NCI-H446 treated with DMSO at 0.1 percent for 48 hours (cell line): Measurements from ENCODE around the gene SLC35D3.
"Not testable (repeated sequence)": the region's sequence is repeated elsewhere in the genome, so short reads cannot be mapped to it uniquely, and the experiment has no call there.

Experiments used
- DNase-seq: peaks from one replicate; lab custom pipeline; 2025; lab: John Stamatoyannopoulos, UW

Gene SLC35D3, protein sequence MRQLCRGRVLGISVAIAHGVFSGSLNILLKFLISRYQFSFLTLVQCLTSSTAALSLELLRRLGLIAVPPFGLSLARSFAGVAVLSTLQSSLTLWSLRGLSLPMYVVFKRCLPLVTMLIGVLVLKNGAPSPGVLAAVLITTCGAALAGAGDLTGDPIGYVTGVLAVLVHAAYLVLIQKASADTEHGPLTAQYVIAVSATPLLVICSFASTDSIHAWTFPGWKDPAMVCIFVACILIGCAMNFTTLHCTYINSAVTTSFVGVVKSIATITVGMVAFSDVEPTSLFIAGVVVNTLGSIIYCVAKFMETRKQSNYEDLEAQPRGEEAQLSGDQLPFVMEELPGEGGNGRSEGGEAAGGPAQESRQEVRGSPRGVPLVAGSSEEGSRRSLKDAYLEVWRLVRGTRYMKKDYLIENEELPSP

GRCh38 chr6:136921936-136922684 is at the start of gene SLC35D3:
Gene SLC35D3 (plus strand): TSS chr6:136922301. CDS start chr6:136922429, 128 bp downstream.
- DNase-seq: no peak

DNA sequence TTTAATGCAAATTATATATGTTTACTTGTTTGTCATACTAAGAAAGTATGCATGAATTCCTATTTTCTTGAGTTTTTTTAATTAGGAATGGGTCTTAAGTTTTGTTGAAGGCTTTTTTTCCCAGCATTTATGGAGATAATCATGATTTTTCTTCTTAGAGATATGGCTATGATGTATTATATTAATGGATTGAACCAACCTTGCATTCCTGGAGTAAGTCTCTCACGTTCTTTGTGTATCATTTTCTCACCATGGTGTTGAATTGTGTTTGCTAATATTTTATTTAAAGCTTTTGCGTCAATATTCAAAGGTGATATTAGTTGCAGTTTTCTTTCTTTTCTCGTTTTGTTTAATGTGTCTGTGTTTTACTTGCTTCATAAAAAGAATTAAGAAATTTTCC is 48.4 kb upstream of the SLC35D3 start:
- no peak for DNase-seq

GRCh38 chr6:136876469-136876868 is 45.6 kb upstream of the SLC35D3 start:
- DNase-seq: not testable (repeated sequence)

- DNase-seq: no peak
Measured at GRCh38 chr6:136880748-136881460, 41.2 kb upstream of the SLC35D3 start.

- DNase-seq: no peak
Measured at GRCh38 chr6:136886091-136886490, 36.0 kb upstream of the SLC35D3 start.

DNA sequence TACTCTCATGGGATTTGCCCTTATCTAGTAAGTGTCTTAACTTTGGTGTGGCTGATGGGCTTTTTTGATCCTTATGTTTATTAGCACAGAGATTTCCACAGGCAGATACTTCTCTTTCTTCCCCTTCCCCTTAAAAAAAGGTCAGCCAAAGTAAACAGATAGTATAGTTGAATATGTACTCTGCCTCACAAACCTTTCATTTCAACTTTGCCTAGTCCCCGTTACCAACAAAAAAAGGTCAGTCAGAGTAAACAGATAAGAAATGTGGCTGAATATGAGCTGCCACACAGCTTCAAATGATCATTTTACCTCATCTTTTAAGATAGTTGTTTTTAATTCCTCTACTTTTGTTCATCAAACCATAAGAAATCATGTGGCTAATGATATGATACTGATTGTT is 34.1 kb upstream of the SLC35D3 start:
- DNase-seq: no peak

DNA sequence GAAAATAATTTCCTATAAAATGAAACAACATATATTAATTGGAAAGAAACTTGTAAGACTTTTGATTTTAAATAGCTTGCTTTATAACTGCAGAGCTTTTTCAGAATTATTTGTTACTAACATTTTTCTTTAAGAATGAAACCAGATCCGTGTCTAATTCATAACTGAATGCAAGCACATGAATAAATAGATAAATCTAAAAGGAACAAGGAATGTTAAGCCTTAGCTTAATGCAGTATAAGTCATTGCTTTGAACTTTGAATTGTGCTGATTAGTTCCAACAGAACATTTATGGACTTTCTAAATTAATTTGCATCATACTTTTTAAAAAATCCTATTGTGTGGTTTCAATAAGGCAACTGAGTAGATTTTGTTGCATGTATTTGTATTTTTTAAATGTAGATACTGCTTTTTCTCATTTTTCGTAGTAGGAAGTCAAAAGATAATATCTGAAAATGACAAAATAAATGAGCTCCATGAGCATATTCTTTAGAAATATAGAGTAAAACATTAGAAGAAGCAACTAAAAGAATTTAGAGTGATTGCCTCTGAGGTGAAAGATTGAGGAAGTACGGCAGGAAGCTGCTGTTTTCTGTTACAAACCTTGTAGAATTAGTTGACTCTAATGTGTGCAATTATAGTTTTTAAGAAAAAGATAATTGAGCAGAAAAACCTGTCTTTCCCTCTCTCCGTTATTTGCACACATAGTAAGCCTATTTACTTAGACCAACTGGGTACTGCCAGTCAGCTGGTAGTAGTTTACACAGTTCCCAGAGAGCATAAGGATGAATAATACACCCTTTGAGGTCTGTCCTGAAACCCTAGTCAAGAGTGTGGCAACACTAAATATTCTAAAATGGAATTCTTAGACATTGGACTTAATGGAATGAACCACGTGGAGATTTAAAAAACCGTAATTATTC is 32.6 kb upstream of the SLC35D3 start:
- DNase-seq: no peak

- no peak for DNase-seq
Measured at GRCh38 chr6:136890194-136890839, 31.8 kb upstream of the SLC35D3 start.

- no peak for DNase-seq
Measured at GRCh38 chr6:136890986-136891385, 31.1 kb upstream of the SLC35D3 start.

DNA sequence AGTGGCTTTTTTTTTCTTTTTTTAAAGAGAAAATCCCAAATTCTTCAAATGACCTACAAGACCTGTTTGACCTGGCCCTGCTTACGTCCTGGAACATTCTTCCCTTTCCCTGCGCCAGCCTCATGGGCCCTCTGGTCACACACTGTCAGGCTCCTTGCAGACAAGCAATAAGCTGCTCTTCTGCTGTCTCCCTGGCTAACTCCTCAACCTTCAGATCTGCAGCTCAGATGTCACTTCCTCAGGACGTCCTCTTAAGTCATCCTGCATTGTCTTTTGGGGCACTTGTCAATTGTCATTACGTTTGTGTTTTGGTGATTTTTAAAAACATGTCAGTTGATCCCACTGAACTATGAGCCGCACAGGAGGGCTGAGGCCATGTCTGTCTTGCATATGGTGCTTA is 28.9 kb upstream of the SLC35D3 start:
- DNase-seq: no peak

DNA sequence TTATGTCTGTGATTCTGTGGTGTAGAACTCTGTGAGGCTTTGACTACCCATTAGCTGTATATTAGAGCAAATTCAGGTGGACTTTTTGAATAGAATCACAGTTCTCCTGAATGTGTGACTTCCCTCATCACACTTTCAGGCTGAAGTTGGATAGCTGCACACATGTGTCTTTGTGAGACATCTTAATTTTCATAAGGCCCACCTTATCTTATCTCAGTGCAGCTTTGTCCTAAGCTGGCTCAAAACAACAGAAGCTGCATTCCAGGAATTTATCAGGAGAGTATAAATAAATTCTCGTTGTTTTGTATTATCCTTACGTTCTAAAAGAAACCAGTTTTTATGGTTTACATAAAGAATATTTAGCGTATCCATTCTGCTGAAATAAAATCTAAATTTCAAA is 26.2 kb upstream of the SLC35D3 start:
- no peak for DNase-seq

GRCh38 chr6:136897071-136897470 is 25.0 kb upstream of the SLC35D3 start:
- DNase-seq: no peak

DNA sequence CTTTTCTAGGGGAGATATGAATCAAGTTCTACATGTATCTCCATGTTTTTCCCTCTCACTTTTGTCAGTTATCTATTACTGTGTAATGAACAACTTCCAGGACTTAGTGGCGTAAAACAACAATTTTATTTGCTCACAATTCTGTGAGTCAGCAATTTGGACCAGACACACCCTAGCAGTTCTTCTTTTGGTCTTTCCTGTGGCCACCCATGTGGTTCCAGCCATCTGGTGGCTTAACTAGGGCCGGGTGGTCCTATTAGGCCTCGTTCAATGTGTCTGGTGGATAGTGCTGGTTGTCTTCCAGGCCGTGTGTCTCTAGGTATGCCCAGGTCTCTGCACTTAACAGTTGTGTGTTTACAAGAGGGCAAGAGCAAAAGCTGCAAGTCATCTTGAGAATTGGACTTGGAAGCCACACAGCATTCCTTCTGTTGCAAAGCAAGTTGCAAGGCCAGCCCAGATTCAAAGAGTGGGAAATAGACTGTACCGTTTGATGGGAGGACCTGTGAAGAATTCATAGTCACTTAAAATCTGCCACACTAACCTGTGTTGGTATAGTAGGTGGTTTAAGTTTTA is 20.8 kb upstream of the SLC35D3 start:
- DNase-seq: no peak

GRCh38 chr6:136904477-136904876 is 17.6 kb upstream of the SLC35D3 start:
- DNase-seq: not testable (repeated sequence)

GRCh38 chr6:136914947-136915346 is 7.2 kb upstream of the SLC35D3 start:
- no peak for DNase-seq

DNA sequence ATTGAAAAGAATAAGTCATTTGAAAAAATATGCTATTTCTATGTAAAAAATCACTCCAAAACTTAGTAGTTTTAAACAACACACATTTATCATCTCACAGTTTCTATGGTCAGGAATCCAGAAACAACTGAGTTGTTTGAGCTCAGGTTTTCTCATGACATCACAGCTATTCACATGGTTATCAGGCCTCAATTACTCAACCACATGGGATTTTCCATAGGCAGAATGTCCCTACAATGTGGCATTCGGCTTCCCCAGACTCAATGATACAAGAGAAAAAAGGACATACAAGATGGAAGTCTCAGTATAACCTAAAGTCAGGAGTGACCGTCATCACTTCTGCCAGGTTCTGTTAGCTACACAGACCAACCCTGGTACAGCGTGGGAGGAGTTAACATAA is 3.4 kb upstream of the SLC35D3 start:
- no peak for DNase-seq

DNA sequence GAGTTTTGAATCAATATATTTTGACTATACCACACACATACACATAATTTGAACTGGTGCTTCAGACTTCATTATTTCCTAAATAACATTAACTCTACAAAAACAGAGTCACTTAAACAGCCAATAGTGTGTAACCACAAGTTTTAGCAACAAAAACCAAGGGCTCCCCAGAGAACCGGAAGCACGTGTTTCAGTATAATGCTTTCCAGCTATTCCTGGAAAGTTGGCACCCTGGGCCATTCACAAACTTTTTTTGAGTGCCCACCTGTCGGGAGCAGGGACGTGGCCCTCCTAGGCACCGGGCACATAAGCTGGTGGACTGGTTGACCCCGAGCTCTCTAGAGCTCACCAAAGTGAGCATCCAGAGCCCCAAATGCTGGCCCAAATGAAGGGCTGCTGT is 1.9 kb upstream of the SLC35D3 start:
- DNase-seq: no peak

DNA sequence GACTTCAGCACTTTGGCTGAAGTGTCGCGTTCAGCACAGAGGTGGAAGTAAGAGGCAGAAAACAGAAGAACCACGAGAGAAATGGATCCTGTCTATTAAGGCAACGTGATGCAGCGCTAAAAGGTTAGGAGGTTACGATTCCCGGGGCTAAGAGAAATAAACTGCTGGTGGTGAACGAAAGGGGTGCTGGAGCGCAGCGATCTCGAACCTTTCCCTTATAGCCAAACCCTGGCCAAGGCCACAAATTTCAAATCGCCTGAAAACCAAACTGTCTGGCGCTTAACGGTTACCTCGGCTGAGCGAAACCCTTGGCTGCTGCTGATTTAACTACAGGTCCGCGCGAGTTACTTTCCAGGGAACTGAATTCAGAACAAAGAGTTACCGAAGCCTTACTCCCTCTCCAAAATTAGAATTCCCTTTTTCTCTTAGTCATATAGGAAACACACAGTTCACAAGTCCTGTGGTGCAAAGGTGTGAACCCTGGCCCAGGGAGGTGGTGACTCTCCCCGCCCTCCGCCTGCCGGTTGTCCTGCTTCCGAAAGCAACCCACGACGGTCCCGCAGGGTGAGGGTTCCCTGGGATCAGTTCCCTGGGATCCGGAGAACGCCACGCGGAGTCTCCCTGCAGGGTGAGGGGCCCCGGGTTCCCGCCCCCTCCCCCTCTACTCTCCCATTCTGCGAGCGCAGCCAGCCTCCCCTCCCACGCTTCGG is 1.3 kb upstream of the SLC35D3 start:
- no peak for DNase-seq

GRCh38 chr6:136921381-136921935 is 643 bp upstream of the SLC35D3 start:
- no peak for DNase-seq

GRCh38 chr6:136922685-136923006 is 545 bp downstream of the SLC35D3 start:
- DNase-seq: no peak
